ENCODE data around the gene AGAP1. TPM values are rescaled to one million over a fixed set of nuclear protein-coding genes. Genes with fewer than 3 reads are reported as not detected.

The AGAP1 gene
- total RNA-seq, 1 donor: 18.5 TPM

- Histone ChIP-seq H3K4me1 (ENCODE audit: insufficient read depth, low read length) (no peaks in the 10 kb centered on the region), H4K20me1 (ENCODE audit: insufficient read depth, low read length) (peaks cover 22% of the 10 kb centered on the region), H3K27me3 (ENCODE audit: insufficient read depth, low read length) (no peaks in the 10 kb centered on the region), H3K36me3 (ENCODE audit: insufficient read depth, low read length) (peaks cover 2% of the 10 kb centered on the region), H3K79me2 (ENCODE audit: insufficient read depth, low read length) (peaks cover 2% of the 10 kb centered on the region), H3K27ac (ENCODE audit: low read depth, low read length) (no peak overlapping the region), H3K4me3 (ENCODE audit: insufficient read depth, low read length) (no peak overlapping the region), H3K9me3 (ENCODE audit: low read depth, low read length) (no peaks in the 10 kb centered on the region), H3K4me2 (ENCODE audit: insufficient read depth, low read length) (no peak overlapping the region), H2AFZ (ENCODE audit: low read length) (no peak overlapping the region)
- DNase-seq (ENCODE audit: insufficient read length, low spot score, missing footprints): no peak
- TF ChIP-seq, protein P1, sequence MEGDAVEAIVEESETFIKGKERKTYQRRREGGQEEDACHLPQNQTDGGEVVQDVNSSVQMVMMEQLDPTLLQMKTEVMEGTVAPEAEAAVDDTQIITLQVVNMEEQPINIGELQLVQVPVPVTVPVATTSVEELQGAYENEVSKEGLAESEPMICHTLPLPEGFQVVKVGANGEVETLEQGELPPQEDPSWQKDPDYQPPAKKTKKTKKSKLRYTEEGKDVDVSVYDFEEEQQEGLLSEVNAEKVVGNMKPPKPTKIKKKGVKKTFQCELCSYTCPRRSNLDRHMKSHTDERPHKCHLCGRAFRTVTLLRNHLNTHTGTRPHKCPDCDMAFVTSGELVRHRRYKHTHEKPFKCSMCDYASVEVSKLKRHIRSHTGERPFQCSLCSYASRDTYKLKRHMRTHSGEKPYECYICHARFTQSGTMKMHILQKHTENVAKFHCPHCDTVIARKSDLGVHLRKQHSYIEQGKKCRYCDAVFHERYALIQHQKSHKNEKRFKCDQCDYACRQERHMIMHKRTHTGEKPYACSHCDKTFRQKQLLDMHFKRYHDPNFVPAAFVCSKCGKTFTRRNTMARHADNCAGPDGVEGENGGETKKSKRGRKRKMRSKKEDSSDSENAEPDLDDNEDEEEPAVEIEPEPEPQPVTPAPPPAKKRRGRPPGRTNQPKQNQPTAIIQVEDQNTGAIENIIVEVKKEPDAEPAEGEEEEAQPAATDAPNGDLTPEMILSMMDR (IDR thresholded peaks at IDR 0.05; ENCODE audit: extremely low read depth, low read depth, low read length): no peak
These were observed 227.8 kb downstream of the AGAP1 start for GRCh38 chr2:235721625-235722024.

DNA sequence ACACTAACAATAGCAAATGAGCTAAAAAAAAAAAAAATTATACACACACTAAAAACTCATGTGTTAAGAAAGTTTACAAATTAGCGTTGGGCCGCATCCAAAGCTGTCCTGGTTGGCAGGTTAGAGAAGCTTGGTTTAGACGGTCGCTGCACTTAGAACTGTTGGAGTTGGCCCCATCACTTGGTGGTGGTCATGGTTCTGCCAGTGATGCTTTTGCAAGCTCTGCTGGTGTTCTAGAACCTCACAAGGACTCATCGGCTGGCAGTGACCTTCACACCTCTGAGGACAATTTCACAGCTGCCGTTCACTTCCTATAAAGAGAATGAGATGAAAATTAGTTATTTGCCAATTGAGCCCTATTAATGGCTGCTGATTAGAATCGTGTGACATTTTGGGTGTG is 229.0 kb downstream of the AGAP1 start:
- no peaks in the 10 kb centered on the region for H3K4me1 ChIP-seq (ENCODE audit: insufficient read depth, low read length)
- peaks cover 2% of the 10 kb centered on the region for H3K36me3 ChIP-seq (ENCODE audit: insufficient read depth, low read length)
- H2AFZ ChIP-seq (ENCODE audit: low read length): no peak overlapping the region
- no peak overlapping the region for H3K4me2 ChIP-seq (ENCODE audit: insufficient read depth, low read length)
- TF ChIP-seq, protein P1 (IDR thresholded peaks at IDR 0.05; ENCODE audit: extremely low read depth, low read depth, low read length): no peak
- no peaks in the 10 kb centered on the region for H3K9me3 ChIP-seq (ENCODE audit: low read depth, low read length)
- H3K27ac ChIP-seq (ENCODE audit: low read depth, low read length): no peak overlapping the region
- no peaks in the 10 kb centered on the region for H3K79me2 ChIP-seq (ENCODE audit: insufficient read depth, low read length)
- no peak overlapping the region for H3K4me3 ChIP-seq (ENCODE audit: insufficient read depth, low read length)
- no peaks in the 10 kb centered on the region for H3K27me3 ChIP-seq (ENCODE audit: insufficient read depth, low read length)
- H4K20me1 ChIP-seq (ENCODE audit: insufficient read depth, low read length): peaks cover 14% of the 10 kb centered on the region
- no peak for DNase-seq (ENCODE audit: insufficient read length, low spot score, missing footprints)

DNA sequence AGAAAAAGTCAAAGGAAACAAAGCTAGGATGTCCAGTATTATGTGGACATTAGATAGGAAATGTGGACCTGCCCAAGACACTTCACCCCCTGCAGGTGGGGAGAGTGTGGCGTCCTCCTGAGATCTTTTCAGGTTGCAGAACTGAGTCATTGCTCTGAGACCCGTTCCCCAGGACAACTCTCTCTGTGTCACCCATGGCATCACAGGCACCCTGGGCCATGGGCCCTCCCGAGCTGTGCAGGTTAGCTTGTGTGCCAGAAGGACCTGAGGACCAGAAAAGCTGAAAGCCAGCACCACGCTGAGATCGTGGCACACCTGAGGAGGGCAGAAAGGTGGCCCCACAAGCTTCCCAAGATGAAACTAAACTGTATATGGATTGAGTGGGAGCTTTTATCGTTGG is 229.5 kb downstream of the AGAP1 start:
- no peaks in the 10 kb centered on the region for H3K9me3 ChIP-seq (ENCODE audit: low read depth, low read length)

DNA sequence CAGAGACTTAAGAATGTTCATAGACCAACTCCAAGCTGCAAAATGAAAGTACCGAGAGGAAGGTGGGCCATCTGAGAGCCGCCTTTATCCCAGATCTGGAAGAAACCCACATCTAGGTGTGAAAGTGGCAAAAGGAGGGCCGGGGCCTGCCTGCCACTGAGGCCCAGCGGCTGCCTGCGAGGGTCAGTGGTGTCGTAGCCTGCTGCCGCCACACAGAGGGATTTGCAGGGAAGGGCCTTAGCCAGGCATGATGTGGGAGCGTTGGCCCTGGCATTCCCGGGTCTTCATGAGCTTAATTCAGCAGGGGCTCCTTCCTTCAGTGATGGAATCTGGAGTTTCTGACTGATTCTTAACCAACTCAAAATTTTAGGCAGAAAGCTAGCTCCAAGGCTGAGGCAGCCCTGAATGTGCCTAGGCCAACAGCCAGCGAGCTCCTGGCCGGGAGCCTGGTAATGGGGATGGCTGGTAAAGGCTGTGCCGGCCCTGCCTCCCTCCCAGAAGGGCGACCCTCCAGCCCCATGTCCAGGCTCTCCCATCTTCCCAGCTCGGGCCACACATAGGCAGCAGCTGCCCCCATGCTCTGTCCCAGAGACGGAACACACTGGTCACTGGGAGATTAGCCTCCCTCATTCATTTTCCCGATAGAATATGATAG is 230.1 kb downstream of the AGAP1 start:
- Histone ChIP-seq H4K20me1 (ENCODE audit: insufficient read depth, low read length) (peaks cover 17% of the 10 kb centered on the region), H3K27ac (ENCODE audit: low read depth, low read length) (no peak overlapping the region), H3K27me3 (ENCODE audit: insufficient read depth, low read length) (no peaks in the 10 kb centered on the region), H2AFZ (ENCODE audit: low read length) (no peak overlapping the region), H3K4me3 (ENCODE audit: insufficient read depth, low read length) (no peak overlapping the region), H3K4me1 (ENCODE audit: insufficient read depth, low read length) (no peaks in the 10 kb centered on the region), H3K79me2 (ENCODE audit: insufficient read depth, low read length) (no peaks in the 10 kb centered on the region), H3K4me2 (ENCODE audit: insufficient read depth, low read length) (no peak overlapping the region), H3K36me3 (ENCODE audit: insufficient read depth, low read length) (peaks cover 2% of the 10 kb centered on the region), H3K9me3 (ENCODE audit: low read depth, low read length) (no peaks in the 10 kb centered on the region)
- TF ChIP-seq, protein P1 (IDR thresholded peaks at IDR 0.05; ENCODE audit: extremely low read depth, low read depth, low read length): no peak
- no peak for DNase-seq (ENCODE audit: insufficient read length, low spot score, missing footprints)

More for the DNA sequence above, 229.5 kb downstream of the AGAP1 start:
- Histone ChIP-seq H3K4me2 (ENCODE audit: insufficient read depth, low read length) (no peak overlapping the region), H4K20me1 (ENCODE audit: insufficient read depth, low read length) (peaks cover 15% of the 10 kb centered on the region), H3K27ac (ENCODE audit: low read depth, low read length) (no peak overlapping the region), H3K4me3 (ENCODE audit: insufficient read depth, low read length) (no peak overlapping the region), H3K36me3 (ENCODE audit: insufficient read depth, low read length) (peaks cover 2% of the 10 kb centered on the region), H3K4me1 (ENCODE audit: insufficient read depth, low read length) (no peaks in the 10 kb centered on the region), H3K27me3 (ENCODE audit: insufficient read depth, low read length) (no peaks in the 10 kb centered on the region), H3K79me2 (ENCODE audit: insufficient read depth, low read length) (no peaks in the 10 kb centered on the region), H2AFZ (ENCODE audit: low read length) (no peak overlapping the region)
- TF ChIP-seq, protein P1 (IDR thresholded peaks at IDR 0.05; ENCODE audit: extremely low read depth, low read depth, low read length): no peak
- no peak for DNase-seq (ENCODE audit: insufficient read length, low spot score, missing footprints)
